Keratinocyte (primary cell): ENCODE results near the gene STK32C. TPM values are rescaled to one million over a fixed set of nuclear protein-coding genes. Genes with fewer than 3 reads are reported as not detected.

ENCODE experiments used
- DNase-seq: peaks from one replicate; pipeline ENCODE4 v3.0.0-alpha.2; 2011; ENCODE audit warnings: low read depth, missing footprints, low spot score
- FAIRE-seq: peaks from 2 replicates; lab custom pipeline; 2011; peaks lifted over from hg19 to GRCh38; lab: Jason Lieb, UNC
- H2AFZ ChIP-seq: 2 replicates; pipeline ENCODE4 v1.6.0; 2012; ENCODE audit warnings: low read length, control low read depth, inconsistent platforms; ENCODE audit not compliant: control insufficient read depth
- H3K27ac ChIP-seq: 2 replicates; pipeline ENCODE4 v1.5.1; 2011; ENCODE audit warnings: low read length; ENCODE audit not compliant: control insufficient read depth, insufficient read depth
- H3K27me3 ChIP-seq: 3 replicates; pipeline ENCODE4 v1.6.0; 2011; ENCODE audit warnings: low read length; ENCODE audit not compliant: control insufficient read depth, insufficient read depth; ENCODE audit errors: extremely low read depth
- H3K36me3 ChIP-seq, 2 experiments: 2 replicates in 1 of 2; 3 replicates in 1 of 2; pipeline ENCODE4 v1.5.1; 2011; ENCODE audit warnings: low read length in 2 of 2, mild to moderate bottlenecking in 1 of 2; ENCODE audit not compliant: control insufficient read depth in 2 of 2, insufficient read depth in 2 of 2; ENCODE audit errors: extremely low read depth in 1 of 2
- H3K4me1 ChIP-seq: 3 replicates; pipeline ENCODE4 v1.5.1; 2011; ENCODE audit warnings: low read length; ENCODE audit not compliant: control insufficient read depth, insufficient read depth; ENCODE audit errors: extremely low read depth
- H3K4me2 ChIP-seq: 3 replicates; pipeline ENCODE4 v1.6.0; 2011; ENCODE audit warnings: low read depth, low read length; ENCODE audit not compliant: control insufficient read depth, insufficient read depth; ENCODE audit errors: extremely low read depth
- H3K4me3 ChIP-seq, 3 experiments: fragments of 200-600 bp in 1 of 3; sonication (generic) in 1 of 3; 2 replicates in 2 of 3; 3 replicates in 1 of 3; pipeline ENCODE4 v1.5.1; 2011 to 2016; ENCODE audit warnings: low read length in 3 of 3, mild to moderate bottlenecking in 3 of 3, control low read depth in 2 of 3, inconsistent platforms in 1 of 3, low read depth in 1 of 3, mixed read lengths in 1 of 3, mixed run types in 1 of 3, moderate library complexity in 1 of 3; ENCODE audit not compliant: control insufficient read depth in 2 of 3, insufficient read depth in 2 of 3; ENCODE audit errors: extremely low read depth in 1 of 3
- H3K79me2 ChIP-seq: 2 replicates; pipeline ENCODE4 v1.6.0; 2012; ENCODE audit warnings: low read length; ENCODE audit not compliant: control insufficient read depth, insufficient read depth
- H3K9ac ChIP-seq: 3 replicates; pipeline ENCODE4 v1.6.0; 2011; ENCODE audit warnings: low read length; ENCODE audit not compliant: control insufficient read depth, insufficient read depth; ENCODE audit errors: extremely low read depth
- H3K9me1 ChIP-seq: 3 replicates; pipeline ENCODE4 v1.6.0; 2011; ENCODE audit warnings: low read length; ENCODE audit not compliant: control insufficient read depth, insufficient read depth; ENCODE audit errors: extremely low read depth
- H3K9me3 ChIP-seq: 2 replicates; pipeline ENCODE4 v1.5.1; 2012; ENCODE audit warnings: low read depth, low read length; ENCODE audit not compliant: control insufficient read depth
- H4K20me1 ChIP-seq: 3 replicates; pipeline ENCODE4 v1.6.0; 2011; ENCODE audit warnings: low read length; ENCODE audit not compliant: control insufficient read depth, insufficient read depth; ENCODE audit errors: extremely low read depth
- EZH2 ChIP-seq: IDR thresholded peaks from one replicate; pipeline ENCODE4 v1.6.1; 2012; ENCODE audit warnings: inconsistent platforms, mild to moderate bottlenecking, low read length, moderate library complexity
- dilution Hi-C: fragments of 300-500 bp; cut with MboI; formaldehyde crosslinking; loops from one replicate; pipeline ENCODE4 v1.7.0; 2020; ENCODE audit warnings: low sequenced_read_pairs; ENCODE audit not compliant: extremely low pct_ligation_motif_present
- polyA plus RNA-seq, 5 experiments: library from polyadenylated mRNA; depleted of rRNA in 3 of 5; stranded (reverse) in 3 of 5; stranded (forward) in 1 of 5; unstranded in 1 of 5; fragments of >200 nt; gene quantifications; 1 replicate in 1 of 5; 2 replicates in 3 of 5; 3 replicates in 1 of 5; pipeline versions ENCODE4 v1.2.1 to v1.2.3, GENCODE V29; 2011 to 2012; ENCODE audit warnings: missing spikeins in 2 of 5, low read depth in 1 of 5, low replicate concordance in 1 of 5
- TF ChIP-seq, protein P1 (sequence below), 3 experiments: IDR thresholded peaks in 1 of 3; conservative IDR thresholded peaks in 1 of 3; optimal IDR thresholded peaks in 1 of 3; 2 replicates in 2 of 3; 3 replicates in 1 of 3; pipeline versions ENCODE3 to v1.5.1; 2011; ENCODE audit warnings: low read length in 3 of 3, mild to moderate bottlenecking in 3 of 3, moderate library complexity in 2 of 3, control low read depth in 1 of 3, inconsistent platforms in 1 of 3; ENCODE audit not compliant: insufficient read depth in 2 of 3; ENCODE audit errors: extremely low read depth in 1 of 3

STK32C gene
- polyA plus RNA-seq, 1 donor (not counting 4 experiments of a cell fraction or from before 2014, with no cell fraction given): 4.1 TPM

DNA sequence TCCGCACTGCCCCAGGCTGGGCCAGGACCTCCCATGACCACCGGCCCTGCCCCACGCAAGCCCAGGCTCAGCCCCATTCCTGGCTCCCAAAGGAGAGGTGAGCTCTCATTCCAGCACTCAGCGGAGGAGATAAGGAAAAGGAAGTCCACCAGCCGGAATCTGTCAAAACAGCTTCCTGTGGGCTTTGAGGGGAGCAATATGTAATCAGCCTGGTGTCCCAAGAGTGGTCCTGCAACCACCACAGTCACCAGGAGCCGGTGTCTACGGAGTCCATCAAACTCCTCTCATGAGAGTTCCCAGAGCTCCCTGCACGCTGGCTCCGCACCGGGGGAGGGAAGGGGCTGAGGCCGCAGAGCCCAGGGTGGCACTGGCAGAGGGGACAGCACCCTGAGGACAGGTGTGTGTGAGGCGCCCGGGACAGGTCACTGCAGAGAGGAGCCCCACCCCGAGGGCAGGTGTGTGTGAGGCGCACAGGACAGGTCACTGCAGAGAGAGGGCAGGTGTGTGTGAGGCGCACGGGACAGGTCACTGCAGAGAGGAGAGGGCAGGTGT lies 57.9 kb downstream of the STK32C start:
- Histone ChIP-seq H2AFZ (no peak overlapping the region), H3K36me3 (no peaks in the 10 kb centered on the region), H4K20me1 (no peaks in the 10 kb centered on the region), H3K4me2 (no peak overlapping the region), H3K27ac (no peak overlapping the region), H3K4me1 (no peaks in the 10 kb centered on the region), H3K79me2 (no peaks in the 10 kb centered on the region), H3K9me3 (no peaks in the 10 kb centered on the region), H3K4me3 (no peak overlapping the region), H3K9ac (no peak overlapping the region), H3K9me1 (no peaks in the 10 kb centered on the region), H3K27me3 (no peaks in the 10 kb centered on the region)
- dilution Hi-C loops: no loop called here
- no peak for TF ChIP-seq EZH2
- TF ChIP-seq, protein P1, sequence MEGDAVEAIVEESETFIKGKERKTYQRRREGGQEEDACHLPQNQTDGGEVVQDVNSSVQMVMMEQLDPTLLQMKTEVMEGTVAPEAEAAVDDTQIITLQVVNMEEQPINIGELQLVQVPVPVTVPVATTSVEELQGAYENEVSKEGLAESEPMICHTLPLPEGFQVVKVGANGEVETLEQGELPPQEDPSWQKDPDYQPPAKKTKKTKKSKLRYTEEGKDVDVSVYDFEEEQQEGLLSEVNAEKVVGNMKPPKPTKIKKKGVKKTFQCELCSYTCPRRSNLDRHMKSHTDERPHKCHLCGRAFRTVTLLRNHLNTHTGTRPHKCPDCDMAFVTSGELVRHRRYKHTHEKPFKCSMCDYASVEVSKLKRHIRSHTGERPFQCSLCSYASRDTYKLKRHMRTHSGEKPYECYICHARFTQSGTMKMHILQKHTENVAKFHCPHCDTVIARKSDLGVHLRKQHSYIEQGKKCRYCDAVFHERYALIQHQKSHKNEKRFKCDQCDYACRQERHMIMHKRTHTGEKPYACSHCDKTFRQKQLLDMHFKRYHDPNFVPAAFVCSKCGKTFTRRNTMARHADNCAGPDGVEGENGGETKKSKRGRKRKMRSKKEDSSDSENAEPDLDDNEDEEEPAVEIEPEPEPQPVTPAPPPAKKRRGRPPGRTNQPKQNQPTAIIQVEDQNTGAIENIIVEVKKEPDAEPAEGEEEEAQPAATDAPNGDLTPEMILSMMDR (optimal IDR thresholded peaks at IDR 0.05 in 1 of 3, IDR thresholded peaks at IDR 0.05 in 1 of 3, conservative IDR thresholded peaks at IDR 0.05 in 1 of 3; ENCODE audit: extremely low read depth in 1 of 3, insufficient read depth in 2 of 3, low read length in 3 of 3): no peak
- DNase-seq (no peak), FAIRE-seq (no peak)

GRCh38 chr10:132249226-132249724 lies 58.5 kb downstream of the STK32C start:
- Histone ChIP-seq H3K9ac (no peak overlapping the region), H3K9me3 (no peaks in the 10 kb centered on the region), H2AFZ (no peak overlapping the region), H3K9me1 (no peaks in the 10 kb centered on the region), H3K4me1 (no peaks in the 10 kb centered on the region), H3K36me3 (no peaks in the 10 kb centered on the region), H3K4me3 (no peak overlapping the region), H3K79me2 (no peaks in the 10 kb centered on the region), H3K4me2 (no peak overlapping the region), H4K20me1 (no peaks in the 10 kb centered on the region), H3K27me3 (no peaks in the 10 kb centered on the region), H3K27ac (no peak overlapping the region)
- DNase-seq: no peak
- dilution Hi-C loops: no loop called here
- TF ChIP-seq EZH2: no peak
- TF ChIP-seq, protein P1 (optimal IDR thresholded peaks at IDR 0.05 in 1 of 3, IDR thresholded peaks at IDR 0.05 in 1 of 3, conservative IDR thresholded peaks at IDR 0.05 in 1 of 3; ENCODE audit: extremely low read depth in 1 of 3, insufficient read depth in 2 of 3, low read length in 3 of 3): no peak
- FAIRE-seq: no peak
